Measurements from ENCODE around the gene FEM1B.

The FEM1B gene

DNA sequence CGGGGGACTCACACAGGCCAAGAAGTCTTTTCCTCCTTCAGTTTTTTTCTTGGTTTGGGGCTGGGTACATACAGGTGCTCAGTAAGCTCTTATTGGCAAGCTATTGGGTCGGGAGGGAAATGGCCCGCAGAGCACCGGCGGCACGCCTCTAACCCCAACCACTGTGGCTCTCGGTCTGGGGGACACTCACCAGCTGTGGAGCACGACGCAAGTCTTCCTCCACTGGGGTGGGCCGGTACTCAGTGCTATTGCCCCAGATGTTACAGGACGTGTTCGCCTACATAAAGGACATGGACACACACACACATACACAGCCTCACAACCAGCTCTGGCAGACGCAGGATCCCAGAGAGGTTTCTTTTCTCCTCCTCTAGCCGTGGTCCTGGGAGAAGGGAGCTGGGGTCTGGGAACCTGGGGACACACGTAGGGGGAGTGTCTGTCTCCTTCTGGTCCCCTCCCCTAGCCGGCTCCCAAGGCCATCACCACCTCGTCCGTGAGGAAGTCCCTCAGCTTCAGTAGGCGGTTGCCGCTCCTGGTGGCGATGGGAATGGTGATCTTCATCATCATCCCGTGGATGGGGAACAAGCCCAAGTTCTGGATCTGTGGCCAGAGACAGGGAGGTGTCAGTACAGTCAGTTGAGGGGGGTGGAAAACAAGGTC lies 33.4 kb downstream of the FEM1B start:
- DNase-seq, result no peak

DNA sequence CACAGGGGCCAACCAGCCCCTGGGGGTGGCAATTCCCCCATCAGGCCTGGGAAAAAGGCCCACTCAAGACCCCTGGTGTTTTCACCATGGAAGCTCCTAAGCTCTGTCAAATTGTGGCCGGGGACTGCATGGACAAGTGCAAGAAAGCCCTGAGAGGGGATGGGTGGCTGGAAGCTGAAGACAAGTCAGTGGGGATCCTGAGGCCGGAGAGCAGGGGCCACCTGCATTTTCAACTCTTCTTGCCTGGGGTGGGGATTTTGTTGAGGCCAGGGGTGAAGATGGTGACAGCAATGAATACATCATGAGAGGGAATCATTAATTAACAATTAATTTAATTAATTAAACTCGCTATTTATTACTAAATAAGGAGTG lies 33.9 kb downstream of the FEM1B start:
- no peak for DNase-seq

- DNase-seq, result no peak
Measured at GRCh38 chr15:68311859-68312557, 34.5 kb downstream of the FEM1B start.

DNA sequence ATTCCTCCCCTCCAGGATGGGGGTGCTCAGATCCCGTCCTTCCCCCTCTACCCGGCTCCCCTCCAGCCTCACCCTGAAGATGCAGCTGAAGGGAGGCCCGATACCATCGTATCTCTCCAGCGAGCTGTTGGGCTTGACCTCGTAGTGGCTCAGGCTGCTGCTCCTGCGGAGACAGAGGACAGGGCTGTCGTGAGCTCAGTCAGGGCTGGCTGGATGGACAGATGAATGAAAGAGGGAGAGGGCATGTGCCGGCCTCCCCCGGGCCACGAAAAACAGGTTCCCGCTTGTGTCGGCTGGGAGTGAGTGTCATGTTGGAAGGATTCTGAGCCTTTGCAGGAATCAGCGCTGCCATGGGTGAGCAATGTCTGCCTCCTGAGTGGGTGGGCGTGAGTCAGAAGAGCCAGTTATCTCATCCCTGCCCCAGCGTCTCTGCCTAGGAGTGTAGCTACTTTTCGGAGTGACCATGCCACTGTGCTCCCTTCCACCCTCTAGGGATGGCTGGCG lies 35.2 kb downstream of the FEM1B start:
- DNase-seq, result no peak

GRCh38 chr15:68313501-68314410 lies 36.2 kb downstream of the FEM1B start:
- DNase-seq, result no peak

DNA sequence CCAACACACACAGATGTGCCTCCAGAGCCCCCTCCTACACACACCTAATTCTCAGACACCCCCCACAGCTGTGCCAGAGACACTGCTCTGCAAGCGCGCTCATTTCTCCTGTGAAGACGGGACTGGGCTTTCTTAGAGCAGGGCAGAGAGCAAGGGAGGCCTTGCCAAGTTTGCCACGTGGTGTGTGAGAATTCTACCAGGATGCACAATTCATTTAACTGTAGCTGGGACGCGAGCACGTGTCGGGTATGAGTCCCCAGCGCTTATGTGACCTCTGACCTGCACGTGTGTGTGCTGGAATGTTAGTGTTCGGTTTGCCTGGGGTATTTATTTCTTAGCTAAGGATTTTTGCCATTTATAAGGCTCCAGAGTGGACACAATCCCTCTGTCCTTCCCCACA lies 37.0 kb downstream of the FEM1B start:
- no peak for DNase-seq

DNA sequence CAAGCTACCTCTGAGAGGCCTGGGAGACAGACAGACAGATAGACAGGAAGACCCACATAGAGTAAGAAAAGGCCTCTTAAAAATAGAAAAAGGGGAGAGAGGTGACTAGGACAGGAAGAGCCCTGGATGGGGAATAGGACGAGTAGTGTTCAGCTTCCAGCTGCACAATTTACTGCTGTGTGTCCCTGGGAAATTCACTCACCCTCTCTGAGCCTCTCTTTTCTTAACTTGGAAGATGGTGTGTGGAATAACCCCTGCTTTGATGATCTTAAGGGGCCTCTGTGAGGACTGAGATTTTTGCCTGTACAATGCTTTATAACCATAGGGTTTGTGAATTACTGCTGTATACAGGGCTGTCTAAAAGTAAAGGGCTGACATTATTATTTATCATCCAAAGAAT lies 37.5 kb downstream of the FEM1B start:
- no peak for DNase-seq

DNA sequence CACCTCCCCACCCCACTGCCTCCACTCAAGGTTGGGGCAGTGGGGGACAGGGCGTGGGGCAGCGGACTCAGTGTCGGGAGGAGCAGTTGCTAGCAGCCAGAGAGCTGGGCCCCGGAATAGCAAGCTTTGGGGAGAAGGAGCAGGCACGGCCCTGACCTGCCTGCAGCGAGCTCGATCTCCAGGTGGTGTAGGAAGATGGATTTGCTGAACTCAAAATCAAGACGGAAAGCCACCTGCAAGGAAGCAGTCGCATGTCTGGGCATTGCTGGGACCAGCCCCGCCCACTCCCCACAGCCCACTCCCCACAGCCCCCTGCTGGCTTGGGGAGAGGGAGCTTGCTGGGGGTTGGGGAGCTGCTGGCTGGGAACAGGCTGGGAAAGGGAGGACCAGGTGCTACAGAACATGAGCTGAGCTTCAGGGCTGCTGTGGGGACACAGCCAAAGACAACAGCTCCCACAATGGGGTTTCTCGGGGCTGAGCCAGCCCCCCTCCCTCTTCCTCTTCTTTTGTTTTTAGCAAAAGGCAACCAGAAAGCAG lies 38.0 kb downstream of the FEM1B start:
- no peak for DNase-seq

DNA sequence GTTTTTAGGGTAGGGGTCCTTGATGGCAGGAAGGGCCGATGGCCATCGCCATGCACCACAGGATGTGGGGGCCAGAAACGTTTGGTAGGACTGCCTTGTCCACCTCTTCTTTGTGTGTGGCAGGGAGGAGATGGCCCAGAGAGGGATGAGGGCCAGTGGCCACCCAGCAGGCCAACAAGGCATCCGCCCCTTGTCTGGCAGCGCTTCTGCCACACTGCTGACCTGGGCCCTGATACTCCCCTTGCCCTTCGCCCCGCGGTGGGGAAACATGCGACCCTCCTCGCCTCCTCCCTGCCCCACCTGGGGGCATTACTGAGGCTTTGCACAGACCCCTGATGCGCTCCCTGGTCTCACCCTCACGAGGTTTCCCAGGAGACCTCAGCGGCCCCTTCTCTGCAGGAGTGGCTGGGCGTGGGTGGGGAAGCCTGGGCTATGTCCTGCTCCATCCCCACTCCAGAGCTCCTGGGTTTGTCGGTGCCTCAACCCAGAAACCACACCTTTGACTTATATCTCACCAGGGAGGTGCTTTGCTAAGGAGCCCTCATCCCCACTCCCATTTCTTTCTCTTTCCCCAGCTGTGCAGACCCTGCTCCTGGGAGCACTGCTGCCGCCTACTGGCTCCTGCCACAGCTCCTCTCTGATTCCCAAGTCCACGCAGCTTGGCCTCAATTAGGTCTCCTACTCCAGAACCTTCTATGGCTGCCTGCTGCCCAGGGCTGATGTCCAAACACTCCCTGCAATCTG lies 38.7 kb downstream of the FEM1B start:
- DNase-seq, result no peak

DNA sequence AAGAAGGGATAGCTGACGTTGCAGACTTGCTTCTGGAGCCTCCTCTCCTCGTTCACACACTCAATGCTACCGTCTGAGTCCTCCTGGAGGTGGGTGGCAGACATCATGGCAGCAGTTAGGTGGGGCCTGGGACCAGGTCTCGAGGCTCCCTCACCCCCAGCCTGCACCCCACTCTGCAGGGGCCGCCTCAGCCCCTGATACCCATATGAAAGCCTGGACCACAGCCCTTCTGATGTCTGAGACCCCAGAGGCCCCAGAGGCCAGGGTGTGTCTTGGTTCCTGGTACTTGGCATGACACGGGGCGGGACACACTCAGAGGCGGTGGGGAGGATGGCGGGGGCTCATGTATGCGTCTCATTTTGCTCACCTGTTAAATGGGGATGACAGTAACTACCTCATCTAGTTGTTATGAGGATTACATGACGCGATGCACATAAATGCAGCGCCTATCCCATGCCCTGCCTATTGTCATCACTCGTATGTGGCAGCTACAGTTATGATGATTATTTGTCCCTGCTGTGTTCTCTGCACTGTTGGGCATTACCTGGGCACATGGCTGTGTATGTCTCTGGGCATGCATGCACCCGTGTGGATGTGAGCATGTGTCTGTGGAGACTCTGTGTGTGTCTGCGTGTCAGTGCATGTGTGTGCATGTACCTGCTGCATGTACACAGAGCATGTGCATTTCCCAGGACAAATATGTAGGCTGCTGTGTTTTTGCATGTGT lies 39.9 kb downstream of the FEM1B start:
- DNase-seq, result no peak

GRCh38 chr15:68318008-68318835 lies 40.7 kb downstream of the FEM1B start:
- no peak for DNase-seq

GRCh38 chr15:68318931-68319909 lies 41.7 kb downstream of the FEM1B start:
- DNase-seq, result no peak

- no peak for DNase-seq
Measured at GRCh38 chr15:68319997-68320396, 42.5 kb downstream of the FEM1B start.

- DNase-seq, result no peak
Measured at GRCh38 chr15:68321229-68321628, 43.7 kb downstream of the FEM1B start.

GRCh38 chr15:68322796-68323195 lies 45.3 kb downstream of the FEM1B start:
- DNase-seq, result no peak

DNA sequence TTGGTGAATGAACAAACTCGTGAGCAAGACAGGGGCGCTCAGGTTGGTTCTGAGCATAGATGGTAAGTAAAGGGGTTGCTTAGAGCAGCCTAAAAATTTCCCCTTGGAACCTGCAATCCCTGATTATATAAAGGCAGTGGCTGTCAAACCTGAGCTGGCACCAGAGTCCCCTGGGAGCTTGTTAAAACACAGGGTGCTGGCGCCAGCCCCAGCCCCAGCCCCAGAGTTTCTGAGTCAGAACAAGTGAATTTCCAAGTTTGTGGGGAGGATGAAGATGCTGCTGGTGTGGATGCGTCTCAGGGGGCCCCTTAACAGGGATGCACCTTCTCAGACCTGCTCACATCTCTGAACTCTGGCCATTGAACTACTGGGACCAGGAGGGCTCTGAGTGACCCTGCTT lies 48.2 kb downstream of the FEM1B start:
- no peak for DNase-seq

DNA sequence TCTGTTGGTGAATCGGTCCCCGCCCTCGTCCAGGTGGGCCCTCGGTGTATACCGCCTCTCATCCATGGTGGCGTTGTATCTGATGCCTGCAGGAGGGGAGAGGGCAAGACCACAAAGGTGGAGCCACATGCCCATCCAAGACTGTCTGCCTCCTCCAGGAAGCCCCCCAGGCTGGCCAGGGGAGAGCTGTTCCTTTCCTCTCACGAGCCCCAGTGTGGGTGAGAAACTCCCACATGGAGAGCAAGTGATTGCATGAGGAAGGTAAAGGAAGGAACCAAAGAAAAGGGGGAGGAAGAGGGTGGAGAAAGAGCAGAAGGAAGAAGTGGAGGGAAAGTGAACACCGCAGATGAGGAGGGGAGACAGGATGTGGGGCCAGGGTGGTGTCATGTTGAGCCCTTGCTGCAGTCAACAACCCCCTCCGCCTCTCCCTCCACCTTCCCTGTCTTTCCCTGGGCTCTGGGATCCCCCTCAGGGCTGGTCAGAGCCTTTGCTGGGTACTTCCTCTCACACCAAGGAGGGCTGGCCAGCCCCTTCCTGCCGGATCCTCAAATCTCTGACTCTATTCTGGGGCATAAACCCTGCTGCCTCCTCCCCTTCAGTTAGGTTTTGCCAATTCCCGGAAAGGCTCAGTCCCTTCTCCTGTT lies 49.3 kb downstream of the FEM1B start:
- DNase-seq, result no peak

DNA sequence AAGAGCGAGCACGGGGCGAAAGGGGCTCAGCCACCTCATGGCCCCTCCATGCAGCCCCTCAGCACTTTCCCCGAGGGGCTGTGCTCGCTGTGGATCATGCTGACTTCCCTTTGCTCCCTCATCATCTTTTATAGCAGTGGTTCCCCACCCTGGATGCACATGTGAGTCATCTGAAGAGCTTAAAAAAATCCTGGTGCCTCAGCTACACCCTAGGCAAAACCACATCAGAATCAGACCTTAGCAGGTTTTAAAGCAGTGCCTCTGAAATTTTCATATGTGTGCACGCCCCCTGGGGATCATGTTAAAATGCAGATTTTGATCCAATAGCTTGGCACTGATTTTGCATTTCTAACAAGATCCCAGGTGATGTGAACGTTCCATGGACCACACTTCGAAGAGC lies 50.9 kb downstream of the FEM1B start:
- DNase-seq, result no peak

GRCh38 chr15:68328964-68329363 lies 51.4 kb downstream of the FEM1B start:
- no peak for DNase-seq
